Mesenchymal stem cell (in vitro differentiated cells and primary cell): Measurements from ENCODE around the gene NDRG2.

Source experiments
- DNase-seq: peaks from one replicate; pipeline ENCODE4 v3.0.0-alpha.2; 2013
- H2AFZ ChIP-seq: one replicate; pipeline ENCODE4 v1.6.1; 2013; ENCODE audit warnings: low read depth, mild to moderate bottlenecking, control low read depth, inconsistent platforms, low read length, moderate library complexity
- H2AK5ac ChIP-seq: 2 replicates; pipeline ENCODE4 v1.6.1; 2013; ENCODE audit warnings: low read length, moderate library complexity, mild to moderate bottlenecking, inconsistent platforms; ENCODE audit not compliant: severe bottlenecking
- H2BK120ac ChIP-seq: one replicate; pipeline ENCODE4 v1.6.1; 2013; ENCODE audit warnings: low read depth, mild to moderate bottlenecking, inconsistent platforms, low read length, moderate library complexity
- H2BK12ac ChIP-seq, 2 experiments: one replicate each; pipeline ENCODE4 v1.6.1; 2013; ENCODE audit warnings: inconsistent platforms in 2 of 2, low read length in 2 of 2, mild to moderate bottlenecking in 2 of 2, moderate library complexity in 2 of 2, control low read depth in 1 of 2
- H2BK15ac ChIP-seq: one replicate; pipeline ENCODE4 v1.6.1; 2013; ENCODE audit warnings: mild to moderate bottlenecking, low read depth, inconsistent platforms; ENCODE audit not compliant: poor library complexity, severe bottlenecking
- H2BK5ac ChIP-seq: 2 replicates; pipeline ENCODE4 v1.6.1; 2013; ENCODE audit warnings: low read depth, mild to moderate bottlenecking, low read length, control low read depth, inconsistent platforms; ENCODE audit not compliant: poor library complexity, severe bottlenecking
- H3K14ac ChIP-seq, 2 experiments: one replicate each; pipeline ENCODE4 v1.6.1; 2013; ENCODE audit warnings: inconsistent platforms in 2 of 2, low read length in 2 of 2, control low read depth in 1 of 2, mild to moderate bottlenecking in 1 of 2, moderate library complexity in 1 of 2
- H3K18ac ChIP-seq, 2 experiments: one replicate each; pipeline ENCODE4 v1.6.1; 2013; ENCODE audit warnings: inconsistent platforms in 2 of 2, low read length in 2 of 2, control low read depth in 1 of 2, low read depth in 1 of 2, mild to moderate bottlenecking in 1 of 2
- H3K23ac ChIP-seq, 2 experiments: one replicate each; pipeline ENCODE4 v1.6.1; 2013; ENCODE audit warnings: inconsistent platforms in 2 of 2, low read length in 2 of 2, mild to moderate bottlenecking in 2 of 2, moderate library complexity in 2 of 2, control low read depth in 1 of 2
- H3K27ac ChIP-seq: 2 replicates; pipeline ENCODE4 v1.5.1; 2013; ENCODE audit warnings: mild to moderate bottlenecking, moderate library complexity, low read length, control low read depth, inconsistent platforms; ENCODE audit not compliant: poor library complexity, severe bottlenecking
- H3K27me3 ChIP-seq, 2 experiments: 2 replicates each; pipeline versions ENCODE4 v1.6.1 to v1.7.0; 2013; ENCODE audit warnings: low read length in 2 of 2, mild to moderate bottlenecking in 2 of 2, moderate library complexity in 2 of 2, control low read depth in 1 of 2, inconsistent platforms in 1 of 2; ENCODE audit not compliant: control insufficient read depth in 1 of 2, insufficient read depth in 1 of 2
- H3K36me3 ChIP-seq, 2 experiments: 2 replicates each; pipeline versions ENCODE4 v1.6.1 to v1.7.0; 2013; ENCODE audit warnings: low read length in 2 of 2, control low read depth in 1 of 2, inconsistent platforms in 1 of 2, low read depth in 1 of 2, mild to moderate bottlenecking in 1 of 2; ENCODE audit not compliant: insufficient read depth in 2 of 2, control insufficient read depth in 1 of 2
- H3K4ac ChIP-seq, 2 experiments: one replicate each; pipeline ENCODE4 v1.6.1; 2013; ENCODE audit warnings: inconsistent platforms in 2 of 2, low read length in 2 of 2, mild to moderate bottlenecking in 2 of 2, moderate library complexity in 2 of 2, control low read depth in 1 of 2, low read depth in 1 of 2
- H3K4me1 ChIP-seq: 2 replicates; pipeline ENCODE4 v1.6.1; 2013; ENCODE audit warnings: low read depth, low read length, control low read depth; ENCODE audit not compliant: control insufficient read depth, insufficient read depth
- H3K4me2 ChIP-seq: 2 replicates; pipeline ENCODE4 v1.6.1; 2013; ENCODE audit warnings: low read length, mild to moderate bottlenecking, inconsistent platforms; ENCODE audit not compliant: poor library complexity, severe bottlenecking
- H3K4me3 ChIP-seq, 2 experiments: 2 replicates each; pipeline versions ENCODE4 v1.5.1 to v1.7.0; 2013; ENCODE audit warnings: low read length in 2 of 2, mild to moderate bottlenecking in 2 of 2, control low read depth in 1 of 2, low read depth in 1 of 2; ENCODE audit not compliant: insufficient read depth in 1 of 2
- H3K79me1 ChIP-seq: replicated peaks from 2 replicates; pipeline ENCODE4 v1.6.1; 2013; ENCODE audit warnings: mild to moderate bottlenecking, control low read depth, low read length, inconsistent platforms; ENCODE audit not compliant: poor library complexity, severe bottlenecking
- H3K9ac ChIP-seq: 2 replicates; pipeline ENCODE4 v1.7.0; 2013; ENCODE audit warnings: mild to moderate bottlenecking, low read length, moderate library complexity
- H3K9me3 ChIP-seq: 2 replicates; pipeline ENCODE4 v1.7.0; 2013; ENCODE audit warnings: mild to moderate bottlenecking, low read length; ENCODE audit not compliant: control insufficient read depth
- H4K8ac ChIP-seq: one replicate; pipeline ENCODE4 v1.6.1; 2013; ENCODE audit warnings: inconsistent platforms, mild to moderate bottlenecking, low read length, moderate library complexity
- H4K91ac ChIP-seq: one replicate; pipeline ENCODE4 v1.6.1; 2013; ENCODE audit warnings: mild to moderate bottlenecking, low read length, inconsistent platforms
- WGBS: methylation state at CpG from one replicate; pipeline ENCODE4 v1.1.7; 2013; ENCODE audit warnings: mixed read lengths; 5-methylcytosine and 5-hydroxymethylcytosine counted together

The NDRG2 gene

DNA sequence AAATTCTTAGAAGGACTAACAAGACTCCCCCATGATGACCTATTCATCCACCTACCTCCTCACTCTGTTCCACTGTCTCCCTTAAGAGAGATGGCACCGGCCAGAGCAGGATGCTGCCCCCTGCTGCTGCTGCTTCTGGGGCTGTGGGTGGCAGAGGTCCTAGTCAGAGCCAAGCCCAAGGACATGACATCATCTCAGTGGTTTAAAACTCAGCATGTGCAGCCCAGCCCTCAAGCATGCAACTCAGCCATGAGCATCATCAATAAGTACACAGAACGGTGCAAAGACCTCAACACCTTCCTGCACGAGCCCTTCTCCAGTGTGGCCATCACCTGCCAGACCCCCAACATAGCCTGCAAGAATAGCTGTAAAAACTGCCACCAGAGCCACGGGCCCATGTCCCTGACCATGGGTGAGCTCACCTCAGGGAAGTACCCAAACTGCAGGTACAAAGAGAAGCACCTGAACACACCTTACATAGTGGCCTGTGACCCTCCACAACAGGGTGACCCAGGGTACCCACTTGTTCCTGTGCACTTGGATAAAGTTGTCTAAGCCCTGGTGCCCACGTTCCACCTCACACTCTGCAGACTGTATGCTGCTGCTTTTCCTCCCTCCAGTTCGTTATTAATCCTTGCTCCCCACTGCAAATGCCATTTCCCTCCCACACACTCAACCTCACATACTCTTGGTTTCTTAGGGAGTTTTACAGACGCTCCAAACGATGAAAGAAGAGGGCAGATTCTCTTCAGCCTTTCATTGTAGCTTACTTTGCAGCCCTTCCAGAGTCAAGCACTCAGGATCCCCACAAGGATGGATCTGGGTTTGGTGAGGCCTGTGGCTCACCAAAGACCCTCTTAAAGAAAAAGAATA, 33.2 kb upstream of the NDRG2 start, which contains the start of gene RNASE8:
Gene RNASE8, plus strand, starts transcription at position 20 of the 873 bp plus-strand sequence. Its CDS starts 71 bp downstream, at position 91.
- Histone ChIP-seq H3K4me1 (peaks cover 19% of the 10 kb centered on the region), H2BK15ac (peak within 1 kb of the TSS; percentile 36), H3K9me3 (no peaks in the 10 kb centered on the region), H3K4ac (no peak within 1 kb of the TSS), H2BK12ac (no peak within 1 kb of the TSS), H3K9ac (no peak within 1 kb of the TSS), H2BK120ac (no peak within 1 kb of the TSS), H4K8ac (no peak within 1 kb of the TSS), H3K27me3 (no peaks in the 10 kb centered on the region), H2BK5ac (no peak within 1 kb of the TSS), H3K79me1 (no peaks in the 10 kb centered on the region), H4K91ac (no peak within 1 kb of the TSS), H2AFZ (no peak within 1 kb of the TSS), H3K23ac (no peak within 1 kb of the TSS), H3K4me3 (no peak within 1 kb of the TSS), H3K36me3 (no peaks in the 10 kb centered on the region), H3K4me2 (no peak within 1 kb of the TSS), H3K27ac (no peak within 1 kb of the TSS), H3K14ac (no peak within 1 kb of the TSS), H3K18ac (no peak within 1 kb of the TSS), H2AK5ac (peak within 1 kb of the TSS; percentile 30)
- WGBS: 84% methylated on average over 8 of the region's 8 CpGs
- no peak for DNase-seq

GRCh38 chr14:21056520-21057163, 31.8 kb upstream of the NDRG2 start:
- DNase-seq: no peak
- no peaks in the 10 kb centered on the region for H3K9me3 ChIP-seq
- no peak overlapping the region for H3K4me3 ChIP-seq
- H3K27ac ChIP-seq: no peak overlapping the region
- H2BK5ac ChIP-seq: no peak overlapping the region
- no peak overlapping the region for H3K4me2 ChIP-seq
- no peak overlapping the region for H2BK15ac ChIP-seq
- WGBS: 97% methylated on average over 9 of the region's 10 CpGs
- no peak overlapping the region for H2BK120ac ChIP-seq
- H4K91ac ChIP-seq: no peak overlapping the region
- no peak overlapping the region for H3K14ac ChIP-seq
- H3K79me1 ChIP-seq: no peaks in the 10 kb centered on the region
- H2BK12ac ChIP-seq: no peak overlapping the region
- H3K36me3 ChIP-seq: no peaks in the 10 kb centered on the region
- no peak overlapping the region for H4K8ac ChIP-seq
- H2AFZ ChIP-seq: no peak overlapping the region
- no peak overlapping the region for H3K23ac ChIP-seq
- H3K4me1 ChIP-seq: peaks cover 15% of the 10 kb centered on the region
- no peak overlapping the region for H3K18ac ChIP-seq
- H3K9ac ChIP-seq: no peak overlapping the region
- no peaks in the 10 kb centered on the region for H3K27me3 ChIP-seq
- H3K4ac ChIP-seq: no peak overlapping the region
- no peak overlapping the region for H2AK5ac ChIP-seq

DNA sequence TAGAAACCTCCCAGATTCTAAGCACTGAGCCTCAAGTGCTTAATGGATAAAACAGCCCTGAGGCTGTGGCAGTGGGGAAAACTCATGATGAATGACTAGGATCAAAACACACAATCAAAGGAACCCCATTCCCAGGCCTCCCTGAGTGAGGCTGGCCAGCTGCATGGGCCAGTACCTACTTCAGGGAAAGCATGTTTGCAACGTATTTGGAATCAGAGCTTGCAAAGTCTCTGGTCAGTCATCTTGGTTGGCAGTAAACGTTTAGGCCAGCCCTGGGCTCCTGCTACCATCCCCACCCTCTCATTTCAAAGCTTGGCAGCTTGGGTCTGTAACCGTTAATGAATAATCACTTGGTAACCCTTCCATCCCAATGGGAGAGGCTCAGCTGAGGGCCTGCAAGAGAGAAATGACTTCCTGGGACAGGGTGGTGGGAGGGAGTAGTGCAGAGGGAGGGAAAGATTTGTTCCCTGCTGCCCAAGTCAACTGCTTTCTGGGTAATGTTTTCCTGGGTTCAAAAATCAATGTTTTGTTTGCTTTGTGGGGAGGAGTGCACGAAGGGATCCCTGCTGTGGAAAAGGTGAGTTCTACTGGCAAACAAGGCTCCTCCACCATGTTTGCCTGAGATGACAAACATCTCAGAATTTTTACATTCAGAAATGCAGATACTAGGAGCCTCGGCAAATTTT, 30.7 kb upstream of the NDRG2 start:
- no peak overlapping the region for H3K14ac ChIP-seq
- no peak overlapping the region for H3K4me2 ChIP-seq
- no peak for DNase-seq
- no peaks in the 10 kb centered on the region for H3K79me1 ChIP-seq
- no peak overlapping the region for H2BK15ac ChIP-seq
- peaks cover 15% of the 10 kb centered on the region for H3K4me1 ChIP-seq
- H3K27ac ChIP-seq: no peak overlapping the region
- no peak overlapping the region for H3K4me3 ChIP-seq
- no peaks in the 10 kb centered on the region for H3K27me3 ChIP-seq
- H3K4ac ChIP-seq: no peak overlapping the region
- H3K23ac ChIP-seq: no peak overlapping the region
- H2BK12ac ChIP-seq: no peak overlapping the region
- H2AFZ ChIP-seq: no peak overlapping the region
- H4K91ac ChIP-seq: no peak overlapping the region
- WGBS: 71% methylated on average over 5 of the region's 5 CpGs
- no peak overlapping the region for H2AK5ac ChIP-seq
- no peak overlapping the region for H4K8ac ChIP-seq
- no peaks in the 10 kb centered on the region for H3K36me3 ChIP-seq
- H2BK5ac ChIP-seq: no peak overlapping the region
- no peak overlapping the region for H3K18ac ChIP-seq
- no peak overlapping the region for H2BK120ac ChIP-seq
- no peak overlapping the region for H3K9ac ChIP-seq
- H3K9me3 ChIP-seq: no peaks in the 10 kb centered on the region

DNA sequence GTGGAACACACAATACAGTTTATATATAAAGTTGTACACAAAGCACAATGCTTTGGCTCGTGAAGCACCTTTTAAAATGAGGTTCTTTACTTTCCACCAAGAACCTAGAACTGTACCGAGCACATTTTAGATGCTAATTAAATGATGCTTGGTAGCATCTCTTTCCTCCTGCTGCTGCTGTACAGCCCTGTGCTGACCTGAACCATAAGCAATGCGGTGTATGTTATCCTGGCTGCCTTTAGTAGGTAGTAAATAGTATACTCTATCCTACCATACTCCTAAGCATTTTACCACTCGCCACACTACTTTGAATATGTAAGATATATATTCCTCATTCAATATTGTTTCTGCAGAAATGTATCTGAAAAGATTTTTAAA, 29.9 kb upstream of the NDRG2 start:
- no peak overlapping the region for H3K4me3 ChIP-seq
- H3K79me1 ChIP-seq: no peaks in the 10 kb centered on the region
- H3K4me1 ChIP-seq: peaks cover 12% of the 10 kb centered on the region
- WGBS: 100% methylated on average over 2 of the region's 4 CpGs
- no peak overlapping the region for H2AFZ ChIP-seq
- no peak overlapping the region for H3K9ac ChIP-seq
- no peak for DNase-seq
- H3K9me3 ChIP-seq: no peaks in the 10 kb centered on the region
- H3K14ac ChIP-seq: no peak overlapping the region
- H4K8ac ChIP-seq: no peak overlapping the region
- no peak overlapping the region for H2BK120ac ChIP-seq
- H3K18ac ChIP-seq: no peak overlapping the region
- no peak overlapping the region for H2BK15ac ChIP-seq
- H2BK12ac ChIP-seq: no peak overlapping the region
- no peak overlapping the region for H3K23ac ChIP-seq
- no peak overlapping the region for H2AK5ac ChIP-seq
- H4K91ac ChIP-seq: no peak overlapping the region
- H3K27me3 ChIP-seq: no peaks in the 10 kb centered on the region
- H3K36me3 ChIP-seq: no peaks in the 10 kb centered on the region
- H2BK5ac ChIP-seq: no peak overlapping the region
- no peak overlapping the region for H3K4me2 ChIP-seq
- no peak overlapping the region for H3K27ac ChIP-seq
- H3K4ac ChIP-seq: no peak overlapping the region
